Trophoblast cell (in vitro differentiated cells and primary cell): ENCODE data around the gene GSTA5.
"Not testable (repeated sequence)": the region's sequence is repeated elsewhere in the genome, so short reads cannot be mapped to it uniquely, and the experiment has no call there.

Experiments
- DNase-seq, 2 donors: peaks; one replicate each; pipeline ENCODE4 v3.0.0-alpha.2; 2016
- H2AFZ ChIP-seq: 2 replicates; pipeline ENCODE4 v1.6.1; 2013; ENCODE audit warnings: low read length, moderate library complexity, mild to moderate bottlenecking; ENCODE audit not compliant: insufficient read depth, poor library complexity
- H2AK5ac ChIP-seq: 2 replicates; pipeline ENCODE4 v1.6.1; 2013; ENCODE audit warnings: mild to moderate bottlenecking, low read length
- H2BK120ac ChIP-seq: 2 replicates; pipeline ENCODE4 v1.6.1; 2013; ENCODE audit warnings: low read length, mild to moderate bottlenecking, moderate library complexity; ENCODE audit not compliant: insufficient read depth, poor library complexity
- H2BK12ac ChIP-seq: 2 replicates; pipeline ENCODE4 v1.6.1; 2013; ENCODE audit warnings: mild to moderate bottlenecking, low read length, moderate library complexity
- H2BK5ac ChIP-seq: 2 replicates; pipeline ENCODE4 v1.6.1; 2013; ENCODE audit warnings: low read length, low read depth, moderate library complexity, mild to moderate bottlenecking; ENCODE audit not compliant: poor library complexity
- H3K14ac ChIP-seq: 2 replicates; pipeline ENCODE4 v1.6.1; 2013; ENCODE audit warnings: mild to moderate bottlenecking, low read length
- H3K18ac ChIP-seq: 2 replicates; pipeline ENCODE4 v1.6.1; 2013; ENCODE audit warnings: mild to moderate bottlenecking, low read length
- H3K23ac ChIP-seq: 2 replicates; pipeline ENCODE4 v1.6.1; 2013; ENCODE audit warnings: low read length
- H3K27ac ChIP-seq: 2 replicates; pipeline ENCODE4 v1.5.1; 2013; ENCODE audit warnings: low read depth, mild to moderate bottlenecking, inconsistent platforms, low read length, moderate library complexity
- H3K27me3 ChIP-seq: 2 replicates; pipeline ENCODE4 v1.6.1; 2013; ENCODE audit warnings: inconsistent platforms, mild to moderate bottlenecking, low read length, moderate library complexity; ENCODE audit not compliant: insufficient read depth
- H3K36me3 ChIP-seq, 2 experiments: 1 replicate in 1 of 2; 2 replicates in 1 of 2; pipeline ENCODE4 v1.6.1; 2013; ENCODE audit warnings: low read length in 2 of 2, mild to moderate bottlenecking in 2 of 2, moderate library complexity in 1 of 2; ENCODE audit not compliant: insufficient read depth in 2 of 2, control insufficient read depth in 1 of 2
- H3K4ac ChIP-seq: 2 replicates; pipeline ENCODE4 v1.6.1; 2013; ENCODE audit warnings: low read depth, mild to moderate bottlenecking, low read length, moderate library complexity
- H3K4me1 ChIP-seq, 2 experiments: 1 replicate in 1 of 2; 2 replicates in 1 of 2; pipeline ENCODE4 v1.6.1; 2013; ENCODE audit warnings: low read length in 2 of 2, mild to moderate bottlenecking in 2 of 2, moderate library complexity in 1 of 2; ENCODE audit not compliant: insufficient read depth in 2 of 2, control insufficient read depth in 1 of 2
- H3K4me2 ChIP-seq: 2 replicates; pipeline ENCODE4 v1.6.1; 2013; ENCODE audit warnings: inconsistent platforms, mild to moderate bottlenecking, low read length, moderate library complexity
- H3K4me3 ChIP-seq: 2 replicates; pipeline ENCODE4 v1.5.1; 2013; ENCODE audit warnings: mild to moderate bottlenecking, low read depth, low read length, inconsistent platforms
- H3K79me1 ChIP-seq: one replicate; pipeline ENCODE4 v1.6.1; 2013; ENCODE audit warnings: low read length
- H3K79me2 ChIP-seq: 2 replicates; pipeline ENCODE4 v1.6.1; 2013; ENCODE audit warnings: low read length, mild to moderate bottlenecking; ENCODE audit not compliant: control insufficient read depth, insufficient read depth, poor library complexity
- H3K9ac ChIP-seq: 2 replicates; pipeline ENCODE4 v1.6.1; 2013; ENCODE audit warnings: mild to moderate bottlenecking, low read length
- H3K9me3 ChIP-seq: 2 replicates; pipeline ENCODE4 v1.6.1; 2013; ENCODE audit warnings: low read depth, mild to moderate bottlenecking, control low read depth, inconsistent platforms, low read length; ENCODE audit not compliant: insufficient read depth
- H4K12ac ChIP-seq: 2 replicates; pipeline ENCODE4 v1.6.1; 2013; ENCODE audit warnings: low read depth, mild to moderate bottlenecking, low read length, moderate library complexity
- H4K8ac ChIP-seq: 2 replicates; pipeline ENCODE4 v1.6.1; 2013; ENCODE audit warnings: low read depth, mild to moderate bottlenecking, low read length, moderate library complexity
- H4K91ac ChIP-seq: one replicate; pipeline ENCODE4 v1.6.1; 2013; ENCODE audit warnings: low read depth, mild to moderate bottlenecking, low read length, moderate library complexity
- WGBS: extraction: QIAGEN DNeasy Blood & Tissue Kit; methylation state at CpG from one replicate; pipeline ENCODE4 v1.1.7; 2013; ENCODE audit warnings: missing lambda C conversion rate; ENCODE audit not compliant: insufficient read length, insufficient coverage; ENCODE audit errors: extremely low coverage; 5-methylcytosine and 5-hydroxymethylcytosine counted together

The GSTA5 gene

DNA sequence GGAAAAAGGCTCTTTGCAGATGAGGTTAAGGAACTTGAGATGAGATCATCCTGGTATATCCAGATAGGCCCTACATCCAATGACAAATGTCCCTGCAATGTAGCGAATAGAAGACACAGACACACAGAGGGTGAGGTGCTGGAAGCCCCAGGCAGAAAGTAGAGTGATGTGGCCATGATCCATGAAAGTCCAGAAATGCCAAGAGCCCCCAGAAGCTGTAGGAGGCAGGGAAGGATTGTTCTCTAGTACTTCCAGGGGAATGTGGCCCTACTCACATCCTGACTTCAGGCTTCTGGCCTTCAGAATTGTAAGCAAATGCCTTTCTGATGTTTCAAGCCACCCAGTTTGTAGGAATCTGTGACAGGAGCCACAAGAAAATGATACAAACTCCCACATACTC, 51.0 kb downstream of the GSTA5 start:
- peak; percentile 56 to 85 for DNase-seq
- not testable (repeated sequence) for H2BK5ac ChIP-seq, H3K23ac ChIP-seq, H3K9ac ChIP-seq, H3K36me3 ChIP-seq, H3K4me1 ChIP-seq, H3K27ac ChIP-seq, H3K9me3 ChIP-seq, H3K4ac ChIP-seq, H2BK12ac ChIP-seq, H2AFZ ChIP-seq, H3K4me2 ChIP-seq, H4K91ac ChIP-seq, H3K18ac ChIP-seq, H3K27me3 ChIP-seq, H4K12ac ChIP-seq, H2AK5ac ChIP-seq, H3K14ac ChIP-seq, H3K79me1 ChIP-seq, H3K79me2 ChIP-seq, H4K8ac ChIP-seq, H3K4me3 ChIP-seq, H2BK120ac ChIP-seq
- WGBS = no CpG with 5 or more reads among the region's 1 CpG

DNA sequence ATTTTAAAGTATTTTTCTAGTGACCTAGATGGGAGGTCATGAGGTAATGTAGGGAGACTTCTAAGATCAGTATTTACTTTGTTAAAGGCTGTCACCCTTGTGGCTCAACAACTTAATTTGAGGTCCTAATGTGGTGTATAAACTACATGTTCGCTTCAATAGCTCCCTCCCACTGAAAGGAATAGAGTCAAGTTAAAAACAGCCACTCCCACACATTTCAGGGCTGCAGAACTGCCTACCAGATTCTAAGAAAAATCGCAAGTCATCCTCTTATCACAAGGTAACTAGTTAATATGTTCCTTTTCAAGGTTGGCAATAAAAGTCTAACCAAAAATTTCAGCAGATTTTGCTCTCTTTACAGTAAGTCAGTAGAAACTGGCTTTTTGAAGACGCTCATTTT, 52.1 kb downstream of the GSTA5 start:
- Histone ChIP-seq H3K18ac (no peak overlapping the region), H3K36me3 (no peaks in the 10 kb centered on the region), H4K91ac (no peak overlapping the region), H3K9ac (no peak overlapping the region), H2BK5ac (no peak overlapping the region), H4K8ac (no peak overlapping the region), H2AK5ac (no peak overlapping the region), H3K79me2 (no peaks in the 10 kb centered on the region), H3K27me3 (no peaks in the 10 kb centered on the region), H3K79me1 (no peaks in the 10 kb centered on the region), H2BK120ac (no peak overlapping the region), H3K14ac (no peak overlapping the region), H3K4me1 (no peaks in the 10 kb centered on the region), H2AFZ (no peak overlapping the region), H2BK12ac (no peak overlapping the region), H3K9me3 (peaks cover 2% of the 10 kb centered on the region), H3K23ac (no peak overlapping the region), H3K4me3 (no peak overlapping the region), H3K4ac (no peak overlapping the region), H4K12ac (no peak overlapping the region), H3K4me2 (no peak overlapping the region), H3K27ac (no peak overlapping the region)
- no CpG with 5 or more reads among the region's 3 CpGs for WGBS
- no peak for DNase-seq

DNA sequence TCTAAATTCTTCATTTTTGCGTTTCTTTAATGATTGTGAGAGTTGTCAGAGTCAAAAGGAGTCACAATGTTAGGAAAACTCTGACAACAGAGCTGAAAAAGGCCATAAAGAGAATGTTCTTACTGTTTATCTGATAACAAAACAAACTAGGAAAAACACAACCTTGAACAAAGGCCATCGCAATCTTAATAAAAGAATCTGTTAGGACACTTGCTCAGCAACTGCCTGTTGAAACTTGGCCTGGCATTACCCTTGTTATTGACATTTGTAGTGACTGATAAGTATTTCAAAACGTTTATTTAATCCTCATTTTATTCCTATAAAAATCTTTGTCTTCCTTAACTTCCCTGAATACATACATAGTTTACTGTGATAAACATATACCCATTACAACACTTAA, 52.7 kb downstream of the GSTA5 start:
- no CpG with 5 or more reads among the region's 3 CpGs for WGBS
- no peak overlapping the region for H3K4me2 ChIP-seq
- H3K79me2 ChIP-seq = no peaks in the 10 kb centered on the region
- H4K12ac ChIP-seq = no peak overlapping the region
- H2BK5ac ChIP-seq = no peak overlapping the region
- no peak overlapping the region for H3K14ac ChIP-seq
- H2AFZ ChIP-seq = no peak overlapping the region
- no peak overlapping the region for H3K9ac ChIP-seq
- no peak overlapping the region for H3K23ac ChIP-seq
- H3K4me3 ChIP-seq = no peak overlapping the region
- H4K8ac ChIP-seq = no peak overlapping the region
- H2AK5ac ChIP-seq = no peak overlapping the region
- H3K27ac ChIP-seq = no peak overlapping the region
- H2BK120ac ChIP-seq = no peak overlapping the region
- H3K9me3 ChIP-seq = peaks cover 2% of the 10 kb centered on the region
- no peak overlapping the region for H3K4ac ChIP-seq
- H3K18ac ChIP-seq = no peak overlapping the region
- DNase-seq = no peak
- H3K4me1 ChIP-seq = no peaks in the 10 kb centered on the region
- no peaks in the 10 kb centered on the region for H3K27me3 ChIP-seq
- no peaks in the 10 kb centered on the region for H3K36me3 ChIP-seq
- H4K91ac ChIP-seq = no peak overlapping the region
- no peaks in the 10 kb centered on the region for H3K79me1 ChIP-seq
- no peak overlapping the region for H2BK12ac ChIP-seq

DNA sequence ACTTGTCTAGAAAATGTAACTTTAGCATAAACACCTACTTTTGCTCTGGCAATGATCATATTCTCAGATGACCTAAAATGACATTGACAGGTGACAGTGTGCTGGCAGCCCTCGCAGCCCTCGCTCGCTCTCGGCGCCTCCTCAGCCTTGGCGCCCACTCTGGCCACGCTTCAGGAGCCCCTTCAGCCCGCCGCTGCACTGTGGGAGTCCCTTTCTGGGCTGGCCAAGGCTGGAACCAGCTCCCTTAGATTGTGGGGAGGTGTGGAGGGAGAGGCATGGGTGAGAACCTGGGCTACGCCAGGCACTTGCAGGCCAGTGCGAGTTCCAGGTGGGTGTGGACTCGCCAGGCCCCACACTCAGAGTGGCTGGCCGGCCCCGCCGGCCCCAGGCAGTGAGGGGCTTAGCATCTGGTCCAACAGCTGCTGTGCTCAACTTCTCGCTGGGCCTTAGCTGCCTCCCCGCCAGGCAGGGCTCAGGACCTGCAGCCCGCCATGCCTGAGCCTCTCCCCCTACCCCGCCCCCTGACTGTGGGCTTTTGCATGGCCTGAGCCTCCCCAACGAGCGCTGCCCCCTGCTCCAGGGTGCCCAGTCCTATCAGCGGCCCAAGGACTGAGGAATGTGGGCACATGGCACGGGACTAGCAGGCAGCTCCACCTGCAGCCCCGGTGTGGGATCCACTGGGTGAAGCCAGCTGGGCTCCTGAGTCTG, 54.2 kb downstream of the GSTA5 start:
- no CpG with 5 or more reads among the region's 24 CpGs for WGBS
- no peak for DNase-seq

More for the DNA sequence above, 54.2 kb downstream of the GSTA5 start:
- no peak overlapping the region for H4K12ac ChIP-seq
- H3K27ac ChIP-seq = no peak overlapping the region
- H3K79me2 ChIP-seq = no peaks in the 10 kb centered on the region
- no peak overlapping the region for H4K8ac ChIP-seq
- no peak overlapping the region for H3K4ac ChIP-seq
- no peak overlapping the region for H2BK5ac ChIP-seq
- H2AK5ac ChIP-seq = no peak overlapping the region
- no peak overlapping the region for H3K23ac ChIP-seq
- H3K18ac ChIP-seq = no peak overlapping the region
- peaks cover 2% of the 10 kb centered on the region for H3K9me3 ChIP-seq
- no peak overlapping the region for H2BK12ac ChIP-seq
- H3K14ac ChIP-seq = no peak overlapping the region
- no peak overlapping the region for H2BK120ac ChIP-seq
- no peaks in the 10 kb centered on the region for H3K79me1 ChIP-seq
- no peaks in the 10 kb centered on the region for H3K36me3 ChIP-seq
- no peak overlapping the region for H3K9ac ChIP-seq
- no peak overlapping the region for H4K91ac ChIP-seq
- no peaks in the 10 kb centered on the region for H3K27me3 ChIP-seq
- H3K4me1 ChIP-seq = no peaks in the 10 kb centered on the region
- H3K4me2 ChIP-seq = no peak overlapping the region
- H2AFZ ChIP-seq = no peak overlapping the region
- H3K4me3 ChIP-seq = no peak overlapping the region
